Left forelimb (tissue), 1 donor: ENCODE measurements around the gene NEK9.

Experiments
- DNase-seq: peaks from one replicate; pipeline ENCODE4 v3.0.0-alpha.2; 2018; ENCODE audit warnings: low spot score

NEK9 gene

DNA sequence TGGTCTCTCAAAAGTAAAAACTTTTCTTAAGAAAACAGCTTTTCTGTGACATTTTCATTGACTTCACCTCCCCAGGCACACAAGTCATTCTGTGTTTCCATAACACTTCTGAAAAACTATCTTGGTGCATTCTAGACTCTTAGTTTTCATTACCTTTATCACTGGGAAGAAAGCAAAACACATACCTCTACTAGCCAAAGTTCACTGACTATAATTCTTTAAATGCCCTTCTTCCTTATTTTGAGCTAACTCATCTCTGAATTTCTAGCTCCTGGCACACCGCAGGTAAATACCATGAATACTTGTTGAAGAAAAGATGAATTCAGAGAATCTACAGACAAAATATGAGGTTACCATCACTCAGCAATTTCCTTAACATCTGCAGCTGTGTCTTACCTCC lies 96.7 kb downstream of the NEK9 start:
- DNase-seq = no peak
